ENCODE data around the gene CHFR. TPM values are rescaled to one million over a fixed set of nuclear protein-coding genes. Genes with fewer than 3 reads are reported as not detected.

The CHFR gene
- total and polyA plus RNA-seq, 9 of the 15 experiments (the other 6 are each of a cell fraction or from before 2014, with no cell fraction given), result 0.61 to 33.9 (median 19.3) TPM

DNA sequence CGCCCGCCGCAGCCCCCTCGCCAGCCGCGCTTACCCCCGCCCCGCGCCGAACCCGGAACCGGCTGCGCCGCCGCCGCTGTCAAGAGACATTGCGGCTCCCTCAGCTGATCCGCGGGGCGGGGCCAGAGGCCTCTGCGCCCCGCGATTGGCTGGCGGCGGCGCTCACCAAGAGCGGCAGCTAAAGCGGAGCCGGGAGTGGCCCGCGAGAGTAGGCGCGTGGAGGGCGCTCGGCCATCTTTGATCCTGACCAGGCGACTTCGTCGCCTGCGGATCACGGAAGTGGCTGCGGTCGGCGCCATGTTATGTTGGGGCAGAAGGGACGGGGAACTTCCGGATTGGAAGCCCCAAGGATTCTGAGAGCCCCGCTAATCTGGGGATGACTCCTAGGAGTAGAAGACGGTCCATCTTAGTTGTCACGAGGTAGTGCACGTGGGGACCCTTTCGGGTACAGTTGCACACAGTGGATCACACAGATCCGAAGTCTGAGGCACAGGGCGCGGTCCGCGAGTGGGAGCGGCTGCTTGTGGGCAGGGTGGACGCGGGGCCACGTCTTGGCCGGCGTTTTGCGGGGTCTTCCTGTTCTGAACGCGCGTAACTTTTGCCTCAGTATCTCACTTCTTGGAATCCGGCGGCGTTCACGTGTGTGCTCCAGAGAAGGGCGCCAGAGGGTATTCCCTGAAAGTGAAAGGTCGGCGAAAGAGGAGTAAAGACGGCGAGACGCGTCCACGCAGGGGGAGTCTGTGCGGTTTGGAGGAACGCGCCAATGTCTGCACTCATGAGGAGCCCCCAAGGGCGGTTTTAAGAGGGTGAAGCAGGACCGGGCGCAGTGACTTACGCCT lies at the start of gene CHFR (continued):
- TF ChIP-seq BCL6 (CRISPR knock-in tag; IDR thresholded peaks at IDR 0.05) (no peak), ZNF75A (CRISPR knock-in tag; IDR thresholded peaks at IDR 0.05) (no peak), ARID3B (CRISPR knock-in tag; IDR thresholded peaks at IDR 0.05; ENCODE audit: borderline replicate concordance) (no peak), HLTF (IDR thresholded peaks at IDR 0.05) (peak; percentile 41; the same call in 1 of the 2 replicates), HMG20B (CRISPR knock-in tag; IDR thresholded peaks at IDR 0.05) (no peak), MECOM (CRISPR knock-in tag; IDR thresholded peaks at IDR 0.05) (no peak), SREBF1 (IDR thresholded peaks at IDR 0.05; ENCODE audit: borderline replicate concordance, low read depth, low read length) (no peak), ZBTB11 (CRISPR knock-in tag; IDR thresholded peaks at IDR 0.05) (peak in 1 of 3 experiments; percentile 89; a peak in 3 of 6 replicates), CTCFL (IDR thresholded peaks at IDR 0.05; ENCODE audit: borderline replicate concordance, insufficient read depth, low read depth, low read length, poor library complexity, severe bottlenecking) (no peak), RBFOX2 (IDR thresholded peaks at IDR 0.05; ENCODE audit: low read depth, low read length) (peak; percentile 85), NCOA1 (IDR thresholded peaks at IDR 0.05; ENCODE audit: low read depth) (no peak), IRF1 (CRISPR knock-in tag; IDR thresholded peaks at IDR 0.05; ENCODE audit: borderline replicate concordance) (0 out of 2 replicates have a peak, but pooled peaks have one; percentile 56), PCBP2 (IDR thresholded peaks at IDR 0.05; ENCODE audit: low read depth, low read length, poor library complexity, severe bottlenecking) (no peak), BRCA1 (IDR thresholded peaks at IDR 0.05) (no peak), BRCA1 (CRISPR knock-in tag; IDR thresholded peaks at IDR 0.05) (no peak), ZBTB49 (CRISPR knock-in tag; IDR thresholded peaks at IDR 0.05; ENCODE audit: borderline replicate concordance) (no peak)

All from K562 (cell line).